Measurements from ENCODE around the gene ZBTB8B. TPM values are rescaled to one million over a fixed set of nuclear protein-coding genes. Genes with fewer than 3 reads are reported as not detected.

ZBTB8B gene
- total RNA-seq, 1 donor from 2014 or later = 0.92 TPM

DNA sequence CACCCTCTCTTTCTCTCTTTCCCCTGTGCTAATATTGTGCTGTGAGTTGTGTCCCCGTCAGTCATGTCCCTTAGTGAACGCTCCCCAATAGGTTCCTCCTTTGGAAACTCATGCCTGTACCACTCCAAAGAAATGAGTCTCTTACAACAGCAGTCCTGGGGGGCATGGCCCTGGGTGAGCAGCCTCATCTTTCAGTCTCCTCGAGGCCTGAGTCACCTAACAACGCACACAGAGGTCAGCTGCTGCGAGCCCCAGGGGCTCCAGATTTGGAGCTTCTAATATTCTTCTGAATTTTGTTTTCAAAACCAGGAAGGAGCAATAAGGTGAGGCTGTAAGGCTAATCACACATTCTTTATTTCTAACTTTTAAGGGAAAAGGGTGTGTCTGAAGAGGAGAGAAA lies 43.9 kb downstream of the ZBTB8B start:
- H3K27ac Mint-ChIP-seq (ENCODE audit: unreplicated experiment) = no peak overlapping the region
- TF ChIP-seq, protein P1, sequence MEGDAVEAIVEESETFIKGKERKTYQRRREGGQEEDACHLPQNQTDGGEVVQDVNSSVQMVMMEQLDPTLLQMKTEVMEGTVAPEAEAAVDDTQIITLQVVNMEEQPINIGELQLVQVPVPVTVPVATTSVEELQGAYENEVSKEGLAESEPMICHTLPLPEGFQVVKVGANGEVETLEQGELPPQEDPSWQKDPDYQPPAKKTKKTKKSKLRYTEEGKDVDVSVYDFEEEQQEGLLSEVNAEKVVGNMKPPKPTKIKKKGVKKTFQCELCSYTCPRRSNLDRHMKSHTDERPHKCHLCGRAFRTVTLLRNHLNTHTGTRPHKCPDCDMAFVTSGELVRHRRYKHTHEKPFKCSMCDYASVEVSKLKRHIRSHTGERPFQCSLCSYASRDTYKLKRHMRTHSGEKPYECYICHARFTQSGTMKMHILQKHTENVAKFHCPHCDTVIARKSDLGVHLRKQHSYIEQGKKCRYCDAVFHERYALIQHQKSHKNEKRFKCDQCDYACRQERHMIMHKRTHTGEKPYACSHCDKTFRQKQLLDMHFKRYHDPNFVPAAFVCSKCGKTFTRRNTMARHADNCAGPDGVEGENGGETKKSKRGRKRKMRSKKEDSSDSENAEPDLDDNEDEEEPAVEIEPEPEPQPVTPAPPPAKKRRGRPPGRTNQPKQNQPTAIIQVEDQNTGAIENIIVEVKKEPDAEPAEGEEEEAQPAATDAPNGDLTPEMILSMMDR (IDR thresholded peaks at IDR 0.05; ENCODE audit: unreplicated experiment) = no peak

DNA sequence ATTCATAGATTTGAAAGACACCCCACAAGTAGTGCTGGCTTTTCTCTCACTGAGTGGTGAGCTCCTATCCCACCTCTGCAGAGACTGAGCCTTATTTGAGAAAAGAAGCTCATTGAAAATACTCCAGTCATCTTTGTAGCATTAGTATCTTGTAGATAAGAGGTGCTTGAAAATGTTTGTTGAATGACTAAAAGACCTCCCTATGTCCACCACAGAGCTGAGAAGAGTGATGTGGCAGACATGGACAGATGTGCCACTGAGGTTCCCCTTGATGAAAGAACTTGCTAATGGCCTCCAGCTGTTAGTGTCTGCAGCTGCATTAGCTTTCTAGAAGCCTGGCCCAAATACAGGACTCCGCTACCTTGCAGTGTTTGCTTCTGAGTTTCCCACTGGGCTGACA lies 45.1 kb downstream of the ZBTB8B start:
- no peak for DNase-seq (ENCODE audit: low spot score)
- H3K4me1 Mint-ChIP-seq (ENCODE audit: unreplicated experiment) = peaks cover 3% of the 10 kb centered on the region
- no peak overlapping the region for H3K27ac Mint-ChIP-seq (ENCODE audit: unreplicated experiment)
- no peaks in the 10 kb centered on the region for H3K36me3 Mint-ChIP-seq (ENCODE audit: low read depth, unreplicated experiment)
- TF ChIP-seq, protein P1 (IDR thresholded peaks at IDR 0.05; ENCODE audit: unreplicated experiment) = no peak
- H3K9me3 Mint-ChIP-seq (ENCODE audit: unreplicated experiment) = no peaks in the 10 kb centered on the region
- no peak overlapping the region for H3K4me3 Mint-ChIP-seq (ENCODE audit: unreplicated experiment)
- peaks cover 2% of the 10 kb centered on the region for H3K27me3 Mint-ChIP-seq (ENCODE audit: unreplicated experiment)

More for the DNA sequence above, 43.9 kb downstream of the ZBTB8B start:
- H3K27me3 Mint-ChIP-seq (ENCODE audit: unreplicated experiment) = peaks cover 3% of the 10 kb centered on the region
- DNase-seq (ENCODE audit: low spot score) = no peak
- H3K36me3 Mint-ChIP-seq (ENCODE audit: low read depth, unreplicated experiment) = no peaks in the 10 kb centered on the region
- H3K4me3 Mint-ChIP-seq (ENCODE audit: unreplicated experiment) = no peak overlapping the region
- no peaks in the 10 kb centered on the region for H3K9me3 Mint-ChIP-seq (ENCODE audit: unreplicated experiment)
- H3K4me1 Mint-ChIP-seq (ENCODE audit: unreplicated experiment) = peaks cover 4% of the 10 kb centered on the region

Other genes starting within 250 kb of the ZBTB8B start
- 23.2 TPM for gene TMEM234, start 242.7 kb upstream of the ZBTB8B start, total RNA-seq (ENCODE audit: unreplicated experiment)
- 174 TPM for gene EIF3I, start 242.7 kb upstream of the ZBTB8B start, total RNA-seq (ENCODE audit: unreplicated experiment)
- 1.4 TPM for gene FAM167B, start 217.8 kb upstream of the ZBTB8B start, total RNA-seq (ENCODE audit: unreplicated experiment)
- 1.1 TPM for gene LCK, start 213.8 kb upstream of the ZBTB8B start, total RNA-seq (ENCODE audit: unreplicated experiment)
- gene HDAC1, start 173.0 kb upstream of the ZBTB8B start, total RNA-seq (ENCODE audit: unreplicated experiment) = 143 TPM
- 730 TPM for gene MARCKSL1, start 128.8 kb upstream of the ZBTB8B start, total RNA-seq (ENCODE audit: unreplicated experiment)
- gene FAM229A, start 102.6 kb upstream of the ZBTB8B start, total RNA-seq (ENCODE audit: unreplicated experiment) = 8.5 TPM
- gene TSSK3, start 102.5 kb upstream of the ZBTB8B start, total RNA-seq (ENCODE audit: unreplicated experiment) = 0.67 TPM
- 79.0 TPM for gene BSDC1, start 70.6 kb upstream of the ZBTB8B start, total RNA-seq (ENCODE audit: unreplicated experiment)
- 17.4 TPM for gene ZBTB8A, start 74.4 kb downstream of the ZBTB8B start, total RNA-seq (ENCODE audit: unreplicated experiment)
- gene ZBTB8OS, start 185.5 kb downstream of the ZBTB8B start, total RNA-seq (ENCODE audit: unreplicated experiment) = 30.2 TPM
- 280 TPM for gene RBBP4, start 186.1 kb downstream of the ZBTB8B start, total RNA-seq (ENCODE audit: unreplicated experiment)
- 0.49 TPM for gene SYNC, start 237.7 kb downstream of the ZBTB8B start, total RNA-seq (ENCODE audit: unreplicated experiment)

Data from endothelial cell (in vitro differentiated cells).